Kidney epithelial cell (primary cell): ENCODE results near the gene XPO1. TPM values are rescaled to one million over a fixed set of nuclear protein-coding genes. Genes with fewer than 3 reads are reported as not detected.
"Not testable (repeated sequence)": the region's sequence is repeated elsewhere in the genome, so short reads cannot be mapped to it uniquely, and the experiment has no call there.

ENCODE experiments used
- DNase-seq: peaks from one replicate; pipeline ENCODE4 v3.0.0-alpha.2; 2010; ENCODE audit warnings: low read depth
- H3K27me3 ChIP-seq: 2 replicates; pipeline ENCODE4 v1.6.0; 2011; ENCODE audit warnings: low read length; ENCODE audit not compliant: control insufficient read depth, insufficient read depth
- H3K36me3 ChIP-seq: 2 replicates; pipeline ENCODE4 v1.5.1; 2011; ENCODE audit warnings: low read length; ENCODE audit not compliant: control insufficient read depth, insufficient read depth
- H3K4me3 ChIP-seq: 2 replicates; pipeline ENCODE4 v1.5.1; 2011; ENCODE audit warnings: low read depth, mild to moderate bottlenecking, control low read depth, low read length
- CTCF ChIP-seq: IDR thresholded peaks from 2 replicates; pipeline ENCODE4 v1.5.1; 2011; ENCODE audit warnings: mild to moderate bottlenecking, moderate library complexity, low read length, control low read depth, inconsistent platforms; ENCODE audit not compliant: insufficient read depth, poor library complexity, severe bottlenecking
- total RNA-seq: library from RNA; depleted of rRNA; stranded (reverse); fragments of >200 nt; gene quantifications from 2 replicates; pipeline ENCODE4 v1.2.3, GENCODE V29; 2015

Gene XPO1
- total RNA-seq, 1 donor from 2014 or later = 81.5 TPM

GRCh38 chr2:61456070-61456745, 81.9 kb downstream of the XPO1 start:
- Histone ChIP-seq H3K27me3 (no peaks in the 10 kb centered on the region), H3K4me3 (no peak overlapping the region), H3K36me3 (no peaks in the 10 kb centered on the region)
- DNase-seq = no peak
- no peak for TF ChIP-seq CTCF

- H3K4me3 ChIP-seq, DNase-seq, H3K36me3 ChIP-seq, H3K27me3 ChIP-seq: not testable (repeated sequence)
Measured at GRCh38 chr2:61454972-61455371, 83.2 kb downstream of the XPO1 start.

GRCh38 chr2:61454383-61454782, 83.8 kb downstream of the XPO1 start:
- no peak for TF ChIP-seq CTCF
- H3K27me3 ChIP-seq = no peaks in the 10 kb centered on the region
- DNase-seq = no peak

GRCh38 chr2:61452392-61452791, 85.8 kb downstream of the XPO1 start:
- no peaks in the 10 kb centered on the region for H3K27me3 ChIP-seq
- no peak overlapping the region for H3K4me3 ChIP-seq
- no peaks in the 10 kb centered on the region for H3K36me3 ChIP-seq
- no peak for TF ChIP-seq CTCF
- DNase-seq = no peak

More at GRCh38 chr2:61454383-61454782, 83.8 kb downstream of the XPO1 start:
- Histone ChIP-seq H3K4me3 (no peak overlapping the region), H3K36me3 (no peaks in the 10 kb centered on the region)

GRCh38 chr2:61451178-61451577, 87.0 kb downstream of the XPO1 start:
- no peaks in the 10 kb centered on the region for H3K27me3 ChIP-seq
- no peak for TF ChIP-seq CTCF

GRCh38 chr2:61450144-61450543, 88.0 kb downstream of the XPO1 start:
- H3K4me3 ChIP-seq = no peak overlapping the region
- no peak for TF ChIP-seq CTCF
- no peaks in the 10 kb centered on the region for H3K27me3 ChIP-seq
- H3K36me3 ChIP-seq = no peaks in the 10 kb centered on the region
- DNase-seq = no peak

More at GRCh38 chr2:61451178-61451577, 87.0 kb downstream of the XPO1 start:
- DNase-seq = no peak
- H3K4me3 ChIP-seq = no peak overlapping the region
- H3K36me3 ChIP-seq = no peaks in the 10 kb centered on the region
